ENCODE results near the gene AATK. TPM values are rescaled to one million over a fixed set of nuclear protein-coding genes. Genes with fewer than 3 reads are reported as not detected.

Gene AATK
- total and polyA plus RNA-seq, 2 donors (not counting 3 experiments of a cell fraction or from before 2014, with no cell fraction given) = 0.69 to 1.00 TPM

DNA sequence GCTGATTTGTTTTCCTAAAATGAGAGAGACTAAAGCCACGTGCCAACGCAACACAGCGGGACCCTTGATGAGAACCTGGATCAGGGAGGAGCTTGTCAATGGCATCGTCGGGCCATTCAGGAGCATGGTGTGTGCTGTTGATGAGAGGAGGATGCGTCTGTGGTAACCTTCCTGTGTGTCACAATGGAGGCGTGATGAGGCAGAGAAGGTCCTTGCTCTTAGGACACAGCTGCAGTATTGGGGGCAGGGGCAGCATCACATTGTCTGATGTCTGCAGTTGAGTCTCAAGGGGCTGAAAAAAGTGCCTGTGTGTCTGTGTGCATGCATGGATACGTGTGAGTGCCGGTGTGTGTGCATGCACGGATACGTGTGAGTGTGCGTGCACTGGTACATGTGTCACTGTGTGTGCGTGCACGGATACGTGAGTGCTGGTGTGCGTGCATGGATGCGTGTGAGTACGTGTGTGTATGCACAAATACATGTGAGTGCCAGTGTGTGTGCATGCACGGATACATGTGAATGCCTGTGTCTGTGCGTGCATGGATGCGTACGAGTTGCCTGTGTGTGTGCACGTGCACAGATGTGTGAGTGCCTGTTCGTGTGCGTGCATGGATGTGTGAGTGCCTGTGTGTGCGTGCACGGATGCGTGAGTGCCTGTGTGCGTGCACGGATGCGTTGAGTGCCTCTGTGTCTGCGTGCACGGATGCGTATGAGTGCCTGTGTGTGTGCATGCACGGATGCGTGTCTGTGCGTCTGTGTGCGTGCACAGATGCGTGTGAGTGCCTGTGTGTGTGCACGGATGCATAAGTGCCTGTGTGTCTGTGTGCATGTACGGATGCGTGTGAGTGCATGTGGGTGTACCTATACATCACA lies 91.8 kb downstream of the AATK start:
- Histone ChIP-seq H3K79me2 (ENCODE audit: control insufficient read depth, insufficient read depth, low read length) (no peaks in the 10 kb centered on the region), H3K4me1 (ENCODE audit: control insufficient read depth, extremely low read depth, insufficient read depth, low read length) (no peaks in the 10 kb centered on the region), H4K20me1 (replicated peaks; ENCODE audit: control insufficient read depth, extremely low read depth, insufficient read depth, low read length) (no peaks in the 10 kb centered on the region), H3K36me3 (ENCODE audit: control insufficient read depth in 2 of 2, extremely low read depth in 1 of 2, insufficient read depth in 2 of 2, low read length in 2 of 2) (no peaks in the 10 kb centered on the region), H3K4me2 (ENCODE audit: insufficient read depth, low read length) (no peak overlapping the region), H3K9me3 (replicated peaks; ENCODE audit: control insufficient read depth, insufficient read depth, low read length) (no peaks in the 10 kb centered on the region), H3K4me3 (replicated peaks in 1 of 3; ENCODE audit: insufficient read depth in 1 of 3, low read depth in 1 of 3, low read length in 3 of 3) (no peak overlapping the region), H3K9ac (replicated peaks; ENCODE audit: extremely low read depth, insufficient read depth, low read length) (no peak overlapping the region), H3K27ac (ENCODE audit: insufficient read depth, low read depth, low read length) (no peak overlapping the region), H3K27me3 (ENCODE audit: control insufficient read depth in 2 of 2, insufficient read depth in 2 of 2, low read length in 2 of 2) (no peaks in the 10 kb centered on the region), H3K9me1 (replicated peaks; ENCODE audit: control insufficient read depth, extremely low read depth, insufficient read depth, low read length) (no peaks in the 10 kb centered on the region), H2AFZ (ENCODE audit: low read depth, low read length) (no peak overlapping the region)
- dilution Hi-C loops (cut with MboI; ENCODE audit: extremely low pct_ligation_motif_present, low sequenced_read_pairs) = no loop called here
- ChIA-PET POLR2A (no interaction called here), CTCF (no interaction called here)
- FAIRE-seq = no peak
- no peak for DNase-seq (ENCODE audit: low read depth, low spot score)
- TF ChIP-seq JUN (IDR thresholded peaks at IDR 0.05; ENCODE audit: borderline replicate concordance, insufficient read depth, insufficient read length, low read depth) = no peak
- no peak for TF ChIP-seq GATA2 (IDR thresholded peaks at IDR 0.05; ENCODE audit: insufficient read depth, insufficient read length, low read depth, low read length)
- intact Hi-C loops (cut with micrococcal nuclease) = no loop called here
- BruUV-seq (replicated peaks) = no TSS peak

DNA sequence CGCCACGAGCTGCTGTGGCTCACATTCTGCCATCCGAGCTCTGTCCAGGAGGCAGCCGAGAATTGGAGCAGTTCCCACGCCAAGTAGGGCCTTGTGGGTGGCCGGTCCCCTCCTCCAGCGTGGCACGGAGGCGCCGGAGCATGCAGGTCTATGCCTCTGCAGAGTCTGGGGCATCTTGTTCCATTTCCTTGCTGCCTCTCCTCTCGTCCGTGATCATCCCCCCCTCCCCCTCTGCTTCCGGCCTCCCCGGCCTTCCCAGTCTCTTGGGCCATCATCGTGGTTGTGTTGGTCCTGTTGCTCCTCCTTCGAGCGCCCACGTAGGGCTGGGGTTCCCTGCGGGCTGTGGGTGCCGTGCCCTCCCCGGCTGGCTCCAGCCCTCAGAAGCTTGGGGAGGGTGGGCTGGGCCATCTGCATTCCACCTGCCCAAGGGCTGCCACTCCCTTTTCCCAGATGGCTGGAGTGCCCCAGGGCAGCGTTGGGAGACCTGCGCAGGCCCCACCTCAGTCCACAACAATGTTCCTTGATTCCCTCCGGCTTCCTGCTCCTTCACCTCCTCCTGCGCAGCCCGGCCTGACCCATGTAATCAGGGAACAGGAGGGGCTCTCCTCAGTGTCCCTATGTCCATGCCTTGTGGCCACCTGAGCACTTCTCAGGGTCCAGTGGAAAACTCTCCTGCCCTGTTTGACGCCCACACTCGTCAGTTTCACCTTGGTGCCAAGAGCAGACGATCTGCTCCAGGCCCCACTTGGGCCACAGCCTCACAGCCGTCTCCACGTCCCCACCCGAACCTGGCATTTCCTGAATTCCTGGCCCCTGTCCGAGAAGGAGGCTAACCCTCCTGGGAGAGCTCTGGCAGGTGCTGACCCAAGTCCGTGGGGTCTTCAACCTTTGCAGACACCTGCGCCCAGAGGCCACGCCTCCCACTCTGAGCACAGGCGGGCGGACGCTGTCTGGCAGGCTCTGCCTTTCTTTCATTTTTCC lies 94.0 kb downstream of the AATK start:
- no TSS peak for BruUV-seq (replicated peaks)
- H3K4me1 ChIP-seq (ENCODE audit: control insufficient read depth, extremely low read depth, insufficient read depth, low read length) = no peaks in the 10 kb centered on the region
- H3K79me2 ChIP-seq (ENCODE audit: control insufficient read depth, insufficient read depth, low read length) = no peaks in the 10 kb centered on the region
- H3K9me3 ChIP-seq (replicated peaks; ENCODE audit: control insufficient read depth, insufficient read depth, low read length) = no peaks in the 10 kb centered on the region
- POLR2A ChIA-PET = no interaction called here
- FAIRE-seq (no peak), DNase-seq (ENCODE audit: low read depth, low spot score) (no peak)
- dilution Hi-C loops (cut with MboI; ENCODE audit: extremely low pct_ligation_motif_present, low sequenced_read_pairs) = no loop called here
- H3K27me3 ChIP-seq (ENCODE audit: control insufficient read depth in 2 of 2, insufficient read depth in 2 of 2, low read length in 2 of 2) = no peaks in the 10 kb centered on the region
- H3K9me1 ChIP-seq (replicated peaks; ENCODE audit: control insufficient read depth, extremely low read depth, insufficient read depth, low read length) = no peaks in the 10 kb centered on the region
- H3K36me3 ChIP-seq (ENCODE audit: control insufficient read depth in 2 of 2, extremely low read depth in 1 of 2, insufficient read depth in 2 of 2, low read length in 2 of 2) = no peaks in the 10 kb centered on the region
- no peak overlapping the region for H3K4me3 ChIP-seq (replicated peaks in 1 of 3; ENCODE audit: insufficient read depth in 1 of 3, low read depth in 1 of 3, low read length in 3 of 3)
- CTCF ChIA-PET = interaction anchor here (0.7 kb wide), 1 partner anchor 25 kb away, joined by 4 read pairs; no protein-coding TSS in a partner anchor
- no peak overlapping the region for H3K27ac ChIP-seq (ENCODE audit: insufficient read depth, low read depth, low read length)
- intact Hi-C loops (cut with micrococcal nuclease) = no loop called here
- H2AFZ ChIP-seq (ENCODE audit: low read depth, low read length) = no peak overlapping the region
- no peaks in the 10 kb centered on the region for H4K20me1 ChIP-seq (replicated peaks; ENCODE audit: control insufficient read depth, extremely low read depth, insufficient read depth, low read length)
- H3K9ac ChIP-seq (replicated peaks; ENCODE audit: extremely low read depth, insufficient read depth, low read length) = no peak overlapping the region
- TF ChIP-seq FOS (IDR thresholded peaks at IDR 0.05; ENCODE audit: borderline replicate concordance, insufficient read depth, low read length) (no peak), GATA2 (IDR thresholded peaks at IDR 0.05; ENCODE audit: insufficient read depth, insufficient read length, low read depth, low read length) (no peak), POLR2A (IDR thresholded peaks at IDR 0.05; ENCODE audit: low read depth, low read length) (no peak), POLR2AphosphoS5 (IDR thresholded peaks at IDR 0.05; ENCODE audit: insufficient read depth, low read depth, low read length) (no peak), EZH2 (IDR thresholded peaks at IDR 0.05; ENCODE audit: borderline replicate concordance, low read depth, low read length, severe bottlenecking) (no peak)
- H3K4me2 ChIP-seq (ENCODE audit: insufficient read depth, low read length) = no peak overlapping the region

All from endothelial cell of umbilical vein (primary cell).